Measurements from ENCODE around the gene LUZP2.

GRCh38 chr11:25057861-25058260 is 561.0 kb downstream of the LUZP2 start:
- no peak for TF ChIP-seq POLR2A (IDR thresholded peaks at IDR 0.05; ENCODE audit: low read depth, low read length)
- TF ChIP-seq POLR2AphosphoS5 (IDR thresholded peaks at IDR 0.05; ENCODE audit: low read depth, low read length) = no peak
